GM21528 (cell line): ENCODE data around the gene RNF8.

Source experiments
- ATAC-seq: cut with Tn5 transposase; IDR thresholded peaks from one replicate; pipeline ENCODE4 v1.9.1; 2021; ENCODE audit warnings: mild to moderate bottlenecking, moderate library complexity; ENCODE audit not compliant: unreplicated experiment, low FRiP score

The RNF8 gene

DNA sequence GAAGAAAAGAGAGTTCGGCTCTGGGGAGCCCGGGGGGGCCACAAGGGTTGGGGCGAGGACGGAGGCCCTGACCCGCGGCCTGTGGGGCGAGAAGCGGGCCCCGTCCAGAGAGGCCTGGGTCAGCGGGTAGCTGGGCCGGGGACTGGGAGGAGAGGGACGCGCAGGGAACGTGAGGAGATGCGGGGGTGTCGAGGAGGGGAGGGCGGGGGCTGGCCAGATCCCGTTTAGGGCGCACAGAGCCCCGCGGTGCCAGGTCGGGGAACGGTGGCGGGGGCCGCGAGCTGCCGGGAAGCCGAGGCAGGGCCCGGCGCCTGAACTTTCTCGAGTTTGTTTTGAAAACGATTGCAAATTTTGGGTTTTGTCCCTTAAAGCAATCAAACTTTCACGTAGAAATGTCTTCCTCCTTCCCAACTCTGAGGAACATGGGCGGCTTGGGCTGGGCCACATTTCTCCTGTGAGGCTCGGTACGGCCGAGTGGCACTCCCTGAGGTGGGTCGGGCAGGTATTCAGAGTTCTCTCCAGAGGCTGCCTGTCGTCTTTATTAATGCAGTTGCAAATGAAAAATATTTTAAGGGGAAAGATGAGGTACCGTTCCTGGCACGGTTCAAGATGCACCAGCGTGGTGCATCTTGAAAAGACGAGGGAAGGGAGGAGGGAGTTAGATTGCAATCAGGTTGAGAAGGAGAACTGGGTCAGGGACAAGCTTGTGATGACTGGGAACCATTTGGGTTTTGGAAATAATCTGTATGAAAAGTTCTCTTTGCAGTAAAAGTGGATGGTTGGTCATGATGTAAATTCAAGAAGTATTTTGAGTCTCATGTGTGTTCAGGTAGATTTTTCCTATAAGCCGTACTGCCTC, 972 bp downstream of the RNF8 start:
- no peak for ATAC-seq

DNA sequence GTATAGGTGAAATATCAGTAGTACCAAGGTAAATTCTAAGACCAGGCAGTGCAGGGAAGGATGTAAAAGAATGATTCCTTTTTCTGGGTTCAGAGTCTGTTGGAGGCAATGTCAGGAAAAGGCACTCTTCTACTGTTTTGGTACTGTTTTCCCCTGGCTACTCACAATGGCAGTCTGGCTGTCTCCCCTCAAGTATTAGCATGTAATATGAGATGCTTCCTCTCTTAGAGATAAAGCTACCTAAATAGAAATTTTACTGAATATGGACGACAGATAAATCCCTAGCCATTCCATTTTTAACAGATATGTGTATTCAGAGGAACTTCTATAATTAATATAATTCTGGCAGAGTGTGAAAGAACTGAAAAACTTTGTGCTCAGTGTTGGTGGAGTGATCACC, 3.5 kb downstream of the RNF8 start:
- ATAC-seq: no peak

DNA sequence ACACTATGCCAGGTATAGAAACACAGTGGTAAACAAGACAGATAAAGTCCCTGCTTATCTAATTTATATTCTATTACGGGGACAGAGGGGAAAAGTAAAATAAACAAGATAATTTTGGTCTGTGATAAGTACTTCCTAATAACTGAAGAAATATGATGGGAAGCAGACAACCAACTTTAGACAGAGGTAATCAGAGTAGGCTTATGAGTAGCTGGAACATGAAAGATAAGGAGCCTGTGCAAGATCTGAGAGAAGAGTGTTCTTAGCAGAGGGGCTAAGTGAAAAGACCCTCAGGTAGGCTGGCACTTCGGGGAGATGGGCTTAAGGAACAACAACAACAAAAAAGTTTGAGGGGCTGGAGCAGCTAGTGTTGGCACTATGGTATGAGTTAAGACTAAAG, 4.1 kb downstream of the RNF8 start:
- no peak for ATAC-seq

DNA sequence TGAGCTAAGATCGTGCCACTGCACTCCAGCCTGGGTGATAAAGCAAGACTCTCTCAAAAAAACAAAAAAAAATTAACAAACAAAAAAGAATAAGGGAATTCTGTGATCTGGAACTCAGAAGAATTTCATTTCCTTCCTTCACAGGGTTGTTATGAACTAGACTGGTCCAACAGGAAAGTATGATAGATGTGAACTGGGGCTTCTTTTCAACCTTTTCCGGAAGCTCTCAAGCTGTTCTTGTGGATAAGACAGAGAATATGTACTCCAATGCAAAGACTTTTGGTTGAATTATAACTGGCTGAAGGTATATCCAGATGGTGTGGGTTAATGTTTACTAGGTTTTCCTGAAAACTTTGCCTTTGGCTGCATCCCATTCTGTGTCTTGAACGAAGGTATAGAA, 5.3 kb downstream of the RNF8 start:
- no peak for ATAC-seq

DNA sequence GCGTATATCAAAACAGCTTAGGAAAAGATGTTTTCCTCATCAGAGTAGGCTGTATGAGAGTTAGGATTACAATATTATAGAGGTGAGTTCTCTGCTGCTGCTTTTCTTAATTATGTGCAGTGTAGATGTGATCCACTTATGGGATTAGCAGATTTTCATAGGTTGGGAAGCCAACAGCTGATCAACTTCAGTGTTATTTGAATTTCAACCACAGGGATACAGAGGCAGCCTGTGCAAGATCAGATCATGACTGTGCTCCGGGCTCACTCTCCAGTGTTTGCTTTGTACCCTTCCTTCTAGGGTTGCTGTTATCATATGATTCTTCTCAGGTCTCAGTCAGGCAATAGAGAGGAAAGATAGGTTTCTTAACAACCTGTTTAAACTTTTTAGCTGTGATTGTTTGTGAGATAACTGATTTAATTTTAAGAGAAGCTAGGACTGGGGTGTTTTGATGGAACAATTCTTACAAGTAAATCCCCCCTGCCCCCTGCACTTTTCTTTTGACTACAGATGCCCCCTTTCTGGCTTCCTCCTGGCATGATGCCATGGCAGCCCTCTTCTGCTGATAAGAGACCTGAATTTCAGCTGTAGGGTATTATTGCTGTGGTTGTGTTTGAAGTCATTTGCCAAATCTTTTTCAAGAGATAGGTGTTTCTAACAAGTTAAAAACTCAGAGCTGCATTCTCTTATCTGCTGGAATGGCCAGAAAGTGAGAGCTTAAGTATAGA, 8.5 kb downstream of the RNF8 start:
- ATAC-seq: no peak

DNA sequence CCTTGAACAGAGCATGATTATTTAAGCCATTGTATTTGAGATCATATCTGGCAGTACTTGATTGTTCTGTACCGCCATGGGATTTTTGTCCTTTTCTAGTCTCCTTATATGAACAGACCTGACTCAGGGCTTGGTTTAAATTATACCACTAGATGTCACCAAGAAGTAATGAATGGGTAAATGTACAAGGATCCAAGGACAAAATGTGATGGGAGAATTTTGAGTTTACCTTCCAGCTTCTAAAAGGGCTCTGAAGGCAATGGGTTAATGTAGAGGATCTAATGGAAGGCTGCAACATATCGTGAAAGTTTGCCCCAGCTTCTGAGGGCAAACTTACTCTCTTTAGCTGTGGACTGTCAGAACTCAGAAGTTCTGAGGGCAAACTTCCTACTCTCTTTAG, 12.0 kb downstream of the RNF8 start:
- no peak for ATAC-seq

DNA sequence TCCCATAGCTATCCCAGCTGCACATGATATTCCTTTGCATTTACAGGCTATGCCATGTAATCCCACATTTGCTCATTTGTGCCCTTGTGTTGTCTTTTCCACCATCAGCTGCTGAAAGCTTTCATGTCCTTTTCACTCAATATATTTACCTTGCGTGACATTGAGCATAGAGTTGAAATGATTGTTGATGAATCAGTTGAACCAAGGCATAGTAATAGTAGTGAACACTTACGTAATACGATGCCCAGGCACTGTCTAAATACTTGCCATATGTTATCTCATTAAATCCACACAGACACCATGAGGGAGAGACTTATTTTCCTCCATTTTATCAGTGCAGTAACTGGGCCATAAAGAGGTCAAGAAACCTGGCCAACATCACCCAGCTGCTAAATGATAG, 13.1 kb downstream of the RNF8 start:
- ATAC-seq: no peak

DNA sequence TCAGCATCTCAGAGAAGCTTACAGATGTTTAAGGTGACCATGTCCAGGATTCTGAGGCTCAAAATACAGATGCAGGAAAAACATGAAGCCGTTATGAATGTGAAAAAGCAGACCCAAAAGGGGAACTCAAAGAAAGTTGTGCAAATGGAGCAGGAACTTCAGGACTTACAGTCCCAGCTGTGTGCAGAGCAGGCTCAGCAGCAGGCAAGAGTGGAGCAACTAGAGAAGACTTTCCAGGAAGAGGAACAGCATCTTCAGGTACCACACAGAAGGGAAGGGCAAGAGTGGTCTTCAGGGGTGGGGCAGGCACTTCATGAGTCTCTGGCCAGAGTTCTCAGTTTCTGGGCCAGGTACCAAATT, 15.2 kb downstream of the RNF8 start:
- ATAC-seq: no peak

DNA sequence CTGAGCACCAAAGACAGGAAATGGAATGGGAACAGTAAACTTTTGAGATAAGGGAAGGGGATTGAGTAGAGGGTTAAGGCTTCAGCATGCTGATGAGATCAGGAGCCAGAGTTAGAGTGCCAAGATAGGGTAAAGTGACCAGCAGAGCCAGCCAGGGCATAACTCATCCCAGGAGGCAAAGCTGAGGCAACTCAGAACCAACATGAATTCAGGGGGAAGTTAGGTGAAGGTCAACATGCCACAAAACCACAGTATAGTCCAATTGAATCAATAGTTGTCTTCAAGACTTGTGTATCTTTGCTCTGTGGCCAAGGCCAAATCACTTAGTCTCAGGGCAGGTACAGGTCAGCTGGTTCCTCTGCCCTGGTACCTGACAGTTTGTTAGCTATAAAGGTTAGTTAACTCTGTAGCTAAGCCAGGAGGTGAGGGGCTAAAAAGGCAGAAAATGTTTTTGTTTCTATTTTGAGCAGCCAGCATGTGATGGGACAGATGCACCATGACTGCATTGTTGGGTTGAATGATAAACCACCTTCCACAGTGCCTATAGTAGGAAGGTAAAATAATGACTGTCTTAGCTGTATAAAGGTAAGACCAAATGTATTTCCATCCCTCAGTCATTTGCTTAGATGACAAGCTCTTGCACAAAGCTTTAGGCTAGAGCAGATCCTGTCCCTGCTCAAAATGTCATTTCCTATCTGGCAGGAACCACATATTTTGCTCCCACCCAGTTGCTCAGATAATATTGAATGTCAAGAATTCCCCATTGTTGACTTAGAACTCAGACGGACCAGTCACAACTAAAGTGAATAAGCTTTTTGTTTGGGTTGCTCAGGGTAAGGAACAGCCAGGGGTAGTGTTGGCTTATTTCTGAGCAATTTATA, 15.8 kb downstream of the RNF8 start:
- no peak for ATAC-seq

DNA sequence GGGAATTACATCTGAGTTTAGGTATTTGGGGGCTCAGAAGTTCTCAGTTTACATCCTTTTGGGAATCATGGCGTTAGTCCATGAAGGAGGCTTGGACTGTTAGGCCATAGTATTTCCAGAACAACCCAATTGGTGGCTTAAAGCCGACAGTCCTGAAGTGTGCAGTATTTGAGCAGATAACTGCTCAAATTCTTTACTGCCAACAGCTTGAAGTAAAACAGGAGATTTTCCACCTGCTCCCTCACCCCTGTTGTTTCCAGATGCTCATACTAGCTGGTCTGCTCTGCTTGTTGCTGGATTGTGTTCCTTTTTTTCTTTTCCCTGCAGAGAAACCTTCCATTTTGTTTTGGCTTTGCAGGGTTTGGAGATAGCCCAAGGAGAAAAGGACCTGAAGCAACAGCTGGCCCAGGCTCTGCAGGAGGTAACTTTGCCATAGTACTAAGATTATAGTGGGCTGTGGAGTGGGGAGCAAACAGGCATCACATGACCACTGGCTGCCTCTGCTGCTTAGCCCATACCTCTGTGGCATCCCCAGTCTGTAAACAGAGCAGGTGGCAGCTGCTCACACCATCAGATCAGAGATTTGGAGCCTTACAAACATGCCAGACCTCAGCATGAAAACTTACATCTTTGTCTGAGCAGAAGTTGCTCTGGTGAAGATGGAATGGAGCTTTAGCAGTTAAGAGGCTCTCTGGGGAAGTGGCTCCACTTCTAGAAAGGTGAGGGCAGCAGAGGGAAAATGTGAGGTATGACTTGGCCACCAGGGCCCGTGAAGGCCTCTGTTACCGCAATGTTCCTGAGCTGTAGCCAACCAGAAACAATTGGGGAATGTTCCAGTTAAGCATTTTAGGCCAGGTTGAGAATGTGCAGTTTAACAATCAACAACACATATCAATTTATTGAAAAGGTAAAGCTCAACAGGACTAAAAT, 17.6 kb downstream of the RNF8 start:
- ATAC-seq: no peak

DNA sequence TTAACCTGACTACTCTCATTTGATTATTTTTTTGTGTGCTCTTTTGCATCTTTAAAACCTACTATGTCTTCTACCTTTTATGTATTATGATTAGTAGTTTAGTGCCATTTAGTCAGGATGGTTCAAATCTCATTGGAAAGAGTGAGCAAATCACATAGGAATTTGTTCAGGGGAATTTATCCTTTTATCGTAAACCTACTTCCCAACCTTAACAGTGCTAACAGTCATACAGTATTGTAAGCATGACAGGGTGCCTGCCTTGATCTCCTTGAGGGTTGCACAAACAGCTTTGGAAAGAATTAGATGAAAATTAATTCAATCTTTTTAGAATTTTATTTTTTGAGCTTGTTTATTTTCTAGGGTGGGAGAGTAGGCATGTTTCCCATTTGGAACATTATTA, 18.3 kb downstream of the RNF8 start:
- no peak for ATAC-seq

DNA sequence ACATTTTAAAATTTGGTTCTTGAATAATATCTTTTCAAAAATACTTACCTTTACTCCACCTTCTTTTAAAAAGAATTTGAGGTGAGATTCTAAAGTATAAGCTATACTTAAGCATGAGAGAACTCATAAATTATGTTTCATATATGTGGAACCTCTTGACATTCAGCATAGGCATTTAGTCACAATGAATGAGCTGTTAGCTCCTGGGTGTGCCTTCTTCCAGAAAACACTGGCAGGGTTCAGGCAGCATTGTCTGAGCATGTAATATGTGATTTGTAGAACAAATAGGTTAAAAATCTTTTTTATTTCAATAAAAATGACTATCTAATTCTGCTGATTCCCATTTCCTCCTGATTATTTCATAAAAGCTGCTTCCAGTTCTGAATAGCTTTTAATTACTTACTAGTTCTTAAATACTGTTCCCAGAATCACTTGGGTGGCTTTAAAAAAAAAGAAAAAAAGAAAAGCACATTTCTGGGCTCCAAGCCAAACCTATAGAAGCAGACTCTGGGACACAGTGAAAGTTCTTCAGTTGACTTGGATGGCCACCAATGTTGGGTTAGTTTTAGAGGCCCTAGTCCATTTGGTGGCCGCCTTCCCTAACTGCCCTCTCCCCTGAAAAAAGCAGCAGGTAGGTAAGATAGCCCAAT, 20.2 kb downstream of the RNF8 start:
- ATAC-seq: no peak

DNA sequence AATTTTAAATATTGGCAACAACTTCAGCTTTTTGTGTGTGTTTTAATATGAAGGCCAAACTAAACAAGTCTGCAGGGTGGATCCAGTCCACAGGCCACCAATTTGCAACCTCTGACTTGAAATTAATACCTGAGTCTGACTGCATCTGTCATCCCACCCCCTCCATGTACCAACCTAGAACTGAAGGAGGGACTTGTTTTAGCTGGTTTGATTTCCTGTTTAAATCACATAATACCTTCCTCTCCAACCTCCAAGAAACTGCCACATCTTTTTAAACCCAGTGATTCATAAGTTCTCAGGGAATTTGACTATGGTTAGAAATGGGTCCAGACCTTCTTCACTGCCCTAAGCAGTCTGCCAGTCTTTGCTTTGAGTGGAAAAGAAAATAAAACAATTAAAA, 21.6 kb downstream of the RNF8 start:
- ATAC-seq: no peak

DNA sequence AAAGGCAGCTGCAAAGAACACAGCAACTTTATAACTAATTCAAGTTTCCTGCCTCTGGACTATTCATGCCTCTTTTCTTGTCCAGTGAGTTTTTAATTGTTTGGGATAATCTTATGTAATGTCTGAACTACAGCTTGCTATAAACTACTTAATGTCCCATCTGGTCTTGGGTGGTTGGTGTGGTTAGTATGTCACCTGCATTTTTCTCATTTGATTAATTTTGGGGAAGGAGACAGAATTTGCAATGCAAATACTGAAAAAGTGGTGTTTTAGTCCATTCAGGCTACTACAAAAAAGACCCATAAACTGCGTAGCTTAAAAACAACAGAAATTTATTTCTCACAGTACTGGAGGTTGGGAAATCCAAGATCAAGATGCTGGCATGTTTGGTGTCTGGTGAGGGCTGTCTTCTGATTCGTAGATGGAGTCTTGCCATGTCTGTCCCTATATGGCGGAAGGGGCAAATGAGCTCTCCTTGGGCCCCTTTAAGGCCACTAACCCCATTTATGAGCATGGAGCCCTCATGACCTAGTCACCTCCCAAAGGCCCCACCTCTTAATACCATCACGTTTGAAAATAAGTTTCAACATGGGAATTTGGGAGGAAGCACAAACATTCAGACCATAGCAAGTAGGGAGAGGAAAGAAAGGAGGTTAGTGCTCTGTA, 22.4 kb downstream of the RNF8 start:
- no peak for ATAC-seq

DNA sequence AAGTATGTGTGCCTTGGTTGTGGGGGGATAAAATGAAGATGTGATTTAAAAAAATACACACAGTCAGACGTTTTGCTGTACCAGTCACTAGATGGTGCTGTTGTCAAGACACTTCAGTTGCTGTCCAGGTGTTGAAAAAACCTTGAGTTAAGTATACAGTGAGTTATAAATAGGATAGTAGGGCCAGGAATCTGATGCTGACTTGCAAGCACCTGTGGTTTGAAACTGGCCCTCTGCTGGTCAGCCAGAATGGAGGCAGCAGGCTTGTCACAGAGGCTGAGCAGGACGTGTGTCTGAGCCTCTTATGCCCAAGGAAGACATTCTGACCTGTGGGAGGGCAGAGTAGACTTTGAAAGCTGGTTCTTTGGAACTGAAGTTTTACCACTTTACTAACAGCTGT, 27.8 kb downstream of the RNF8 start:
- no peak for ATAC-seq

DNA sequence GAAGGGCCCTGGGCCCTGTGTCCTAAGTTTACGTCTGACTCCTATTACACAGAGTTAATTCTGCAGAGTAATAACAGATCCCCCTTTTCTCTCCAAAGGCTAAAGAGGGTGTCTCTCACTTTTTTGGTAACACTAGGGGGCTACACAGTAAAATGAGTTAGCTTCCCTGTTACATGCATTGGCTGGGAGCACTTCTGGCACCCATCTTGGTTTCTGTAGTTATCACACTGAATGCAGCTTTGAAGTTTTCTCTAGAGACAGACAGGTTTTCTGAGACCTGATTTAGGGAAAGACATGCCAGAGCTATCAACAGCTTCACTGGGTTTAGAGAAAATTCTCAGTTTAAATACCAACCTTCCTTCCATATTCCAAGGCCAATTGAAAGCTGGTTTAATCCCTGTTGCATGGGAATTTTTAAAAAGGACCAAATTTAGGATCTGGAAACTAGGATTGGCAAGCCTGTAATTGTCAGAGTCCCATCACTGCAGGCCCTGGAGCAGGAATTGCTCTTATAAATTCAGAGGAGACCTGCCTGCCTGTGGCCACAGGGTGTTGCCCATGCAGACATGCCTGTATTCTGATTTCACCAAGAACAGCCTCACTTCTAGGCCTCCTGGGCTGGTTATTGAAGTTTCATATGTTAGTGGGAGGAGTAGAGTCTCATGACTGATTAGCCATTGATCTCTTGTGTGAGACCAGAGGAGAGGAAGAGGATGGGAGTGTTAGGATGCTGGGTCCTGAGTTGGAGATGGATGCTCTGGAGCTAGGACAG, 29.4 kb downstream of the RNF8 start:
- no peak for ATAC-seq

DNA sequence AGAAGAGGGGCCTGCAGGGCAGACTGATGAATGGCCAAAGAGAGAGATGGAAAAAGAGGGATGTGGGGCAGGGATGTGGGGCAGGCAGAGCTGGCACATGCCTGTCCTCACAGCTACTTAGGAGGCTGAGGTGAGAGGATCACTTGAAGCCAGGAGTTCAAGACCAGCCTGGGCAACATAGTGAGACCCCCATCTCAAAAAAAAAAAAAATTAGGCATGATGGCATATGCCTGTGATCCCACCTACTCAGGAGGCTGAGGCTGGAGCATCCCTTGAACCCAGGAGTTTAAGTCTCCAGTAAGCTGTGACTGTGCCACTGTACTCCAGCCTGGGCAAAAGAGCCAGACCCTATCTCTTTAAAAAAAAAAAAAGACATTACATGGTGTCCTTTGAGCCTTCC, 34.8 kb downstream of the RNF8 start:
- ATAC-seq: no peak

DNA sequence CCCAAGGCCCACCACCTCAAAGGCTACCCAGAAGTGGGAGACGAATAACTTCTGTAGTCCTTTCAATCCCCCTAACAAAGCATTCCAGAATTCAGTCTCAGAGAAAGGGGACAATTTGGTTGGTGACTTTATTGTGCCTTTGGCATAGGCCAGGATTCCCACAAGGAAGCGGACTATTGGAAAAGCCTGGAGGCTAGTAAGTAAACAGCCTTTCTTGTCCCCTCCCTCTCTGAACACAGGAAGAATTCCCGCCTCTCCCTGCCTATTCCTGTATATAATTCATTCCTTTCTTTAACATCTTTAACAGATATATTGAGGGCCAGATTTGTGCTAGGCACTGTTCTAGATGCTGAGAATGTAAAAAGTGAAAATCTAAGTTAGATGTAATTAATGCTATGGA, 36.1 kb downstream of the RNF8 start:
- no peak for ATAC-seq
